Natural killer cell (primary cell): Measurements from ENCODE around the gene GCNT2. TPM values are rescaled to one million over a fixed set of nuclear protein-coding genes. Genes with fewer than 3 reads are reported as not detected.

Source experiments
- ATAC-seq, 3 donors: fragments of 150-1000 bp in 2 of 3; fragments of 200-7000 bp in 1 of 3; cut with Tn5 transposase; 1 replicate in 1 of 3; 2 replicates in 2 of 3; pipeline ENCODE4 v1.10.0; 2021; ENCODE audit warnings: mild to moderate bottlenecking in 2 of 3, moderate library complexity in 2 of 3
- DNase-seq, 2 donors: peaks; one replicate each; pipeline versions ENCODE4 v3.0.0 to v3.0.0-alpha.2; 2013 to 2021; ENCODE audit warnings: mixed read lengths in 1 of 2
- H3K27ac ChIP-seq: one replicate; pipeline ENCODE4 v1.5.1; 2013; ENCODE audit warnings: mild to moderate bottlenecking, low read length
- H3K27me3 ChIP-seq: one replicate; pipeline ENCODE4 v1.6.1; 2013; ENCODE audit warnings: low read length; ENCODE audit not compliant: control insufficient read depth, insufficient read depth
- H3K36me3 ChIP-seq: one replicate; pipeline ENCODE4 v1.6.1; 2013; ENCODE audit warnings: low read length; ENCODE audit not compliant: control insufficient read depth, insufficient read depth
- H3K4me1 ChIP-seq: one replicate; pipeline ENCODE4 v1.6.1; 2013; ENCODE audit warnings: low read length; ENCODE audit not compliant: control insufficient read depth, insufficient read depth
- H3K4me3 ChIP-seq: one replicate; pipeline ENCODE4 v1.5.1; 2013; ENCODE audit warnings: low read length
- H3K9me3 ChIP-seq: one replicate; pipeline ENCODE4 v1.6.1; 2013; ENCODE audit warnings: low read length; ENCODE audit not compliant: control insufficient read depth, insufficient read depth
- H3K27ac Mint-ChIP-seq, 2 donors: one replicate each; pipeline ENCODE4 v1.8.0; 2022; ENCODE audit warnings: mild to moderate bottlenecking in 2 of 2, mixed read lengths in 2 of 2, moderate library complexity in 1 of 2
- H3K27me3 Mint-ChIP-seq, 2 donors: one replicate each; pipeline ENCODE4 v1.8.0; 2022; ENCODE audit warnings: low read depth in 2 of 2, mixed read lengths in 2 of 2
- H3K36me3 Mint-ChIP-seq: one replicate; pipeline ENCODE4 v1.8.0; 2022; ENCODE audit warnings: mixed read lengths
- H3K4me1 Mint-ChIP-seq, 2 donors: one replicate each; pipeline ENCODE4 v1.8.0; 2022; ENCODE audit warnings: mixed read lengths in 2 of 2
- H3K4me3 Mint-ChIP-seq: one replicate; pipeline ENCODE4 v1.8.0; 2022; ENCODE audit warnings: mild to moderate bottlenecking, moderate library complexity, mixed read lengths
- H3K9me3 Mint-ChIP-seq, 2 donors: one replicate each; pipeline ENCODE4 v1.8.0; 2022; ENCODE audit warnings: mixed read lengths in 2 of 2
- CTCF ChIP-seq: fragments of 200-600 bp; IDR thresholded peaks from one replicate; pipeline ENCODE4 v1.8.0; 2022; ENCODE audit warnings: antibody characterized with exemption
- WGBS: methylation state at CpG from one replicate; pipeline ENCODE4 v1.1.7; 2013; ENCODE audit warnings: missing lambda C conversion rate; ENCODE audit not compliant: insufficient coverage; 5-methylcytosine and 5-hydroxymethylcytosine counted together
- intact Hi-C: fragments of 100-400 bp; cut with micrococcal nuclease; formaldehyde crosslinking; loops from one replicate; pipeline ENCODE4 v1.14.2; 2022
- total RNA-seq, 4 donors: library from RNA; stranded (reverse); fragments of 120-200 nt in 1 of 4; gene quantifications; one replicate each; pipeline versions ENCODE4 v1.2.3 to v1.2.4, GENCODE V29; 2013 to 2022

The GCNT2 gene
- total RNA-seq, 3 donors from 2014 or later (not counting 1 experiment from before 2014, with no cell fraction given) = 0.79 to 4.7 (median 0.80) TPM

- Mint-ChIP-seq H3K9me3 (no peaks in the 10 kb centered on the region), H3K27ac (no peak overlapping the region), H3K4me1 (no peaks in the 10 kb centered on the region), H3K27me3 (no peaks in the 10 kb centered on the region), H3K36me3 (no peaks in the 10 kb centered on the region), H3K4me3 (no peak overlapping the region)
- TF ChIP-seq CTCF = no peak
- Histone ChIP-seq H3K9me3 (no peaks in the 10 kb centered on the region), H3K4me3 (no peak overlapping the region), H3K36me3 (no peaks in the 10 kb centered on the region), H3K27ac (no peak overlapping the region), H3K27me3 (no peaks in the 10 kb centered on the region), H3K4me1 (peaks cover 3% of the 10 kb centered on the region)
- ATAC-seq = no peak
- 93% methylated on average over 12 of the region's 14 CpGs for WGBS
- intact Hi-C loops = no loop called here
- no peak for DNase-seq
Observed at GRCh38 chr6:10591422-10592160, 70.4 kb downstream of the GCNT2 start.

GRCh38 chr6:10595731-10596664, 74.8 kb downstream of the GCNT2 start:
- Histone ChIP-seq H3K9me3 (no peaks in the 10 kb centered on the region), H3K4me1 (no peaks in the 10 kb centered on the region), H3K36me3 (no peaks in the 10 kb centered on the region), H3K27me3 (no peaks in the 10 kb centered on the region), H3K27ac (no peak overlapping the region), H3K4me3 (no peak overlapping the region)
- TF ChIP-seq CTCF = no peak
- Mint-ChIP-seq H3K36me3 (no peaks in the 10 kb centered on the region), H3K27me3 (peaks cover 4 to 22% of the 10 kb centered on the region in 2 donors), H3K9me3 (no peaks in the 10 kb centered on the region), H3K4me1 (no peaks in the 10 kb centered on the region), H3K27ac (no peak overlapping the region), H3K4me3 (no peak overlapping the region)
- intact Hi-C loops = no loop called here
- ATAC-seq (no peak), DNase-seq (no peak)
- WGBS = 81% methylated on average over 9 of the region's 11 CpGs

- Histone ChIP-seq H3K36me3 (no peaks in the 10 kb centered on the region), H3K27ac (no peak overlapping the region), H3K9me3 (no peaks in the 10 kb centered on the region), H3K4me3 (no peak overlapping the region), H3K4me1 (no peaks in the 10 kb centered on the region), H3K27me3 (no peaks in the 10 kb centered on the region)
- WGBS = 84% methylated on average over 3 of the region's 5 CpGs
- Mint-ChIP-seq H3K27me3 (peaks cover 4 to 22% of the 10 kb centered on the region in 2 donors), H3K9me3 (no peaks in the 10 kb centered on the region), H3K27ac (no peak overlapping the region), H3K4me1 (no peaks in the 10 kb centered on the region), H3K4me3 (no peak overlapping the region), H3K36me3 (no peaks in the 10 kb centered on the region)
- intact Hi-C loops = no loop called here
- no peak for DNase-seq
- no peak for ATAC-seq
- no peak for TF ChIP-seq CTCF
Observed at GRCh38 chr6:10597499-10598001, 76.4 kb downstream of the GCNT2 start.
